SU-DHL-6 (cell line): ENCODE data around the gene NSUN4.

Experiments used
- H2AFZ ChIP-seq: fragments of 200-600 bp; sonication (generic); 2 replicates; pipeline ENCODE4 v1.6.1; 2014; ENCODE audit warnings: low read depth, mild to moderate bottlenecking, moderate library complexity, mixed read lengths, antibody characterized with exemption, low read length; ENCODE audit not compliant: severe bottlenecking
- H3F3A ChIP-seq: fragments of 200-600 bp; shearing (Covaris generic); 2 replicates; pipeline ENCODE4 v1.6.0; 2016; ENCODE audit warnings: antibody characterized with exemption, mild to moderate bottlenecking; ENCODE audit not compliant: insufficient read depth
- H3K27ac ChIP-seq: fragments of 200-600 bp; sonication (generic); 2 replicates; pipeline ENCODE4 v1.5.1; 2016; ENCODE audit warnings: low read depth, mild to moderate bottlenecking, low read length, moderate library complexity, mixed read lengths
- H3K27me3 ChIP-seq: fragments of 200-600 bp; sonication (generic), shearing (Covaris generic); 2 replicates; pipeline ENCODE4 v1.6.0; 2014; ENCODE audit warnings: mild to moderate bottlenecking, low read length
- H3K36me3 ChIP-seq: fragments of 200-600 bp; sonication (generic); 2 replicates; pipeline ENCODE4 v1.6.1; 2014; ENCODE audit warnings: mild to moderate bottlenecking, low read length, mixed read lengths
- H3K4me2 ChIP-seq: fragments of 300-600, 200-600 bp; shearing (Covaris generic), sonication (generic); 2 replicates; pipeline ENCODE4 v1.6.0; 2014; ENCODE audit warnings: low read length, low read depth, mild to moderate bottlenecking; ENCODE audit not compliant: poor library complexity, severe bottlenecking
- H3K4me3 ChIP-seq: fragments of 200-600 bp; sonication (generic); 2 replicates; pipeline ENCODE4 v1.5.1; 2014; ENCODE audit warnings: antibody characterized with exemption, low read length, mild to moderate bottlenecking, mixed read lengths; ENCODE audit not compliant: insufficient read depth, poor library complexity, severe bottlenecking
- H3K79me2 ChIP-seq: fragments of 200-600 bp; sonication (generic); 2 replicates; pipeline ENCODE4 v1.6.1; 2014; ENCODE audit warnings: mild to moderate bottlenecking, low read length, moderate library complexity; ENCODE audit not compliant: insufficient read depth
- H3K9ac ChIP-seq: fragments of 200-600 bp; sonication (generic); 2 replicates; pipeline ENCODE4 v1.7.0; 2014; ENCODE audit warnings: mild to moderate bottlenecking, low read length
- H3K9me2 ChIP-seq: fragments of 200-600 bp; sonication (generic); replicated peaks from 2 replicates; pipeline ENCODE4 v1.6.1; 2014; ENCODE audit warnings: low read length; ENCODE audit not compliant: insufficient read depth
- H3K9me3 ChIP-seq: fragments of 200-600 bp; sonication (generic); 2 replicates; pipeline ENCODE4 v1.6.1; 2014; ENCODE audit warnings: low read length, mixed read lengths; ENCODE audit not compliant: insufficient read depth
- H4K20me1 ChIP-seq: fragments of 200-600 bp; sonication (generic); 2 replicates; pipeline ENCODE4 v1.6.1; 2014; ENCODE audit warnings: low read depth, mild to moderate bottlenecking, antibody characterized with exemption, low read length, moderate library complexity, mixed read lengths
- CTCF ChIP-seq: fragments of 200-600 bp; sonication (generic); IDR thresholded peaks from one replicate; pipeline ENCODE4 v1.5.1; 2017; ENCODE audit warnings: antibody characterized with exemption, mild to moderate bottlenecking, low read length, moderate library complexity; ENCODE audit not compliant: insufficient read depth, poor library complexity, severe bottlenecking
- EZH2phosphoT487 ChIP-seq: fragments of 200-600 bp; sonication (generic), shearing (Covaris generic); conservative IDR thresholded peaks from 2 replicates; pipeline ENCODE4 v1.6.1; 2018; ENCODE audit warnings: mild to moderate bottlenecking, antibody characterized with exemption, low read length, moderate library complexity, mixed read lengths

Gene NSUN4

GRCh38 chr1:46340404-46341221, at the start of gene NSUN4:
NSUN4 (plus strand) TSS chr1:46340807; CDS start chr1:46340827, 20 bp downstream.
- H3K36me3 ChIP-seq = no peaks in the 10 kb centered on the region
- no peak for TF ChIP-seq EZH2phosphoT487
- TF ChIP-seq CTCF = peak; percentile 87
- peak within 1 kb of the TSS; percentile 85 for H3K27ac ChIP-seq
- peak within 1 kb of the TSS; percentile 99 for H3K4me2 ChIP-seq
- H2AFZ ChIP-seq = peak within 1 kb of the TSS; percentile 82
- H4K20me1 ChIP-seq = no peaks in the 10 kb centered on the region
- peak within 1 kb of the TSS; percentile 82 for H3K9ac ChIP-seq
- no peaks in the 10 kb centered on the region for H3K9me2 ChIP-seq
- H3K27me3 ChIP-seq = no peaks in the 10 kb centered on the region
- H3K9me3 ChIP-seq = no peaks in the 10 kb centered on the region
- peaks cover 34% of the 10 kb centered on the region for H3K79me2 ChIP-seq
- H3F3A ChIP-seq = peaks cover 10% of the 10 kb centered on the region; the same call in 1 of the 2 replicates
- peak within 1 kb of the TSS; percentile 95 for H3K4me3 ChIP-seq

- 0 out of 2 replicates have a peak, but pooled peaks cover 8% of the 10 kb centered on the region for H3K79me2 ChIP-seq
- H3F3A ChIP-seq = peaks cover 3% of the 10 kb centered on the region; the same call in 1 of the 2 replicates
- H2AFZ ChIP-seq = no peak overlapping the region
- no peak overlapping the region for H3K4me3 ChIP-seq
- H3K9ac ChIP-seq = no peak overlapping the region
- TF ChIP-seq EZH2phosphoT487 (no peak), CTCF (no peak)
- no peaks in the 10 kb centered on the region for H4K20me1 ChIP-seq
- no peaks in the 10 kb centered on the region for H3K27me3 ChIP-seq
- H3K9me3 ChIP-seq = no peaks in the 10 kb centered on the region
- no peaks in the 10 kb centered on the region for H3K9me2 ChIP-seq
- no peaks in the 10 kb centered on the region for H3K36me3 ChIP-seq
- H3K4me2 ChIP-seq = no peak overlapping the region
- no peak overlapping the region for H3K27ac ChIP-seq
Observed at GRCh38 chr1:46295306-46295705, 45.3 kb upstream of the NSUN4 start.

- Histone ChIP-seq H4K20me1 (no peaks in the 10 kb centered on the region), H2AFZ (no peak overlapping the region), H3K9me3 (no peaks in the 10 kb centered on the region), H3K9me2 (no peaks in the 10 kb centered on the region), H3K4me2 (no peak overlapping the region), H3K4me3 (no peak overlapping the region), H3K9ac (no peak overlapping the region), H3K79me2 (peaks cover 33% of the 10 kb centered on the region; the same call in 1 of the 2 replicates), H3K36me3 (no peaks in the 10 kb centered on the region), H3K27ac (no peak overlapping the region), H3K27me3 (no peaks in the 10 kb centered on the region), H3F3A (peaks cover 7% of the 10 kb centered on the region; the same call in 1 of the 2 replicates)
- TF ChIP-seq CTCF = no peak
Observed at GRCh38 chr1:46298387-46298786, 42.2 kb upstream of the NSUN4 start.
